GM12878 (cell line): Measurements from ENCODE around the gene LRP1B. TPM values are rescaled to one million over a fixed set of nuclear protein-coding genes. Genes with fewer than 3 reads are reported as not detected.

Source experiments
- ATAC-seq: fragments of 200-7000 bp; cut with Tn5 transposase; 3 replicates; pipeline ENCODE4 v1.9.1; 2020; ENCODE audit warnings: mild to moderate bottlenecking, moderate library complexity
- BruUV-seq: library from RNA; stranded (reverse); fragments of 400-500 nt; replicated peaks from 2 replicates; lab custom pipeline; 2021; lab: Mats Ljungman, UMichigan
- CTCF ChIA-PET: fragments of 300-600 bp; sonication (Branson Sonifier 250); formaldehyde crosslinking; extraction: SDS; loops from one replicate; lab custom pipeline; 2021; ENCODE audit warnings: inconsistent platforms; lab: Yijun Ruan, JAX
- POLR2A ChIA-PET: fragments of 350-600 bp; formaldehyde crosslinking; extraction: SDS; loops from one replicate; lab custom pipeline; 2021; ENCODE audit warnings: inconsistent platforms; lab: Charles Lee
- RAD21 ChIA-PET: fragments of 300-600 bp; sonication (Branson Sonifier 250); formaldehyde crosslinking; loops from one replicate; lab custom pipeline; 2023; ENCODE audit warnings: antibody characterized with exemption; ENCODE audit not compliant: unreplicated experiment; lab: Charles Lee
- SMC1A ChIA-PET: fragments of 300-600 bp; sonication (Branson Sonifier 250); formaldehyde crosslinking; loops from one replicate; lab custom pipeline; 2023; ENCODE audit not compliant: unreplicated experiment, uncharacterized antibody; lab: Charles Lee
- DNase-seq: peaks from one replicate; pipeline ENCODE4 v3.0.0-alpha.2; 2011; ENCODE audit warnings: low read depth, low spot score
- FAIRE-seq: peaks from 3 replicates; lab custom pipeline; 2011; peaks lifted over from hg19 to GRCh38; lab: Jason Lieb, UNC
- H2AFZ ChIP-seq: 2 replicates; pipeline ENCODE4 v1.6.0; 2011; ENCODE audit warnings: low read depth, low read length, control low read depth; ENCODE audit not compliant: control insufficient read depth
- H3K27ac ChIP-seq: 2 replicates; pipeline ENCODE4 v1.5.1; 2011; ENCODE audit warnings: control low read depth; ENCODE audit not compliant: control insufficient read depth, insufficient read depth
- H3K27me3 ChIP-seq, 2 experiments: replicated peaks in 1 of 2; 2 replicates each; pipeline versions ENCODE4 v1.6.0 to v1.6.1; 2011; ENCODE audit warnings: low read length in 1 of 2; ENCODE audit not compliant: control insufficient read depth in 2 of 2, insufficient read depth in 2 of 2
- H3K36me3 ChIP-seq, 2 experiments: 2 replicates each; pipeline ENCODE4 v1.5.1; 2011; ENCODE audit warnings: low read length in 1 of 2; ENCODE audit not compliant: control insufficient read depth in 2 of 2, insufficient read depth in 2 of 2
- H3K4me1 ChIP-seq: 2 replicates; pipeline ENCODE4 v1.6.1; 2011; ENCODE audit warnings: mild to moderate bottlenecking, low read length, moderate library complexity, mixed read lengths; ENCODE audit not compliant: control insufficient read depth, insufficient read depth
- H3K4me2 ChIP-seq: 2 replicates; pipeline ENCODE4 v1.6.0; 2011; ENCODE audit warnings: control low read depth; ENCODE audit not compliant: control insufficient read depth, insufficient read depth
- H3K4me3 ChIP-seq: fragments of 200-600 bp; sonication (generic); 2 replicates; pipeline ENCODE4 v1.5.1; 2016
- H3K79me2 ChIP-seq: 2 replicates; pipeline ENCODE4 v1.6.0; 2011; ENCODE audit warnings: low read length; ENCODE audit not compliant: control insufficient read depth, insufficient read depth
- H3K9ac ChIP-seq: 2 replicates; pipeline ENCODE4 v1.8.0; 2011; ENCODE audit warnings: low read length, control low read depth, mixed read lengths; ENCODE audit not compliant: control insufficient read depth, insufficient read depth
- H3K9me3 ChIP-seq: replicated peaks from 3 replicates; pipeline ENCODE4 v1.5.1; 2011; ENCODE audit warnings: mild to moderate bottlenecking, low read length; ENCODE audit not compliant: control insufficient read depth, insufficient read depth
- H4K20me1 ChIP-seq: 2 replicates; pipeline ENCODE4 v1.6.0; 2011; ENCODE audit not compliant: control insufficient read depth, insufficient read depth
- ASH2L ChIP-seq: fragments of 300-600, 200-600 bp; sonication (generic); IDR thresholded peaks from 2 replicates; pipeline ENCODE4 v1.6.1; 2017; ENCODE audit warnings: low read depth, mild to moderate bottlenecking, borderline replicate concordance
- ATF7 ChIP-seq: fragments of 450-650 bp; IDR thresholded peaks from 2 replicates; pipeline ENCODE4 v1.6.1; 2016; ENCODE audit warnings: low read depth, mild to moderate bottlenecking
- BMI1 ChIP-seq: fragments of 450-650 bp; IDR thresholded peaks from 2 replicates; pipeline ENCODE4 v1.6.1; 2016; ENCODE audit warnings: mild to moderate bottlenecking, moderate library complexity, borderline replicate concordance
- CBX3 ChIP-seq: fragments of 200-600 bp; sonication (generic); IDR thresholded peaks from 2 replicates; pipeline ENCODE4 v1.6.1; 2016; ENCODE audit warnings: low read depth, borderline replicate concordance
- CHD2 ChIP-seq: IDR thresholded peaks from 2 replicates; pipeline ENCODE4 v1.6.1; 2011; ENCODE audit warnings: low read depth, low read length, improper control_type of control experiment, borderline replicate concordance
- EP300 ChIP-seq, 2 experiments: fragments of 150-350 bp in 1 of 2; IDR thresholded peaks; 2 replicates each; pipeline ENCODE4 v1.6.1; 2011 to 2012; ENCODE audit warnings: low read depth in 2 of 2, low read length in 2 of 2, borderline replicate concordance in 1 of 2, improper control_type of control experiment in 1 of 2, inconsistent platforms in 1 of 2; ENCODE audit not compliant: control insufficient read depth in 1 of 2
- ETV6 ChIP-seq, 2 experiments: fragments of 450-650 bp in 1 of 2; IDR thresholded peaks in 1 of 2; conservative IDR thresholded peaks in 1 of 2; 2 replicates each; pipeline ENCODE4 v1.6.1; 2014; ENCODE audit warnings: antibody characterized with exemption in 1 of 2, borderline replicate concordance in 1 of 2, low read depth in 1 of 2, mild to moderate bottlenecking in 1 of 2, moderate library complexity in 1 of 2
- FOXK2 ChIP-seq: fragments of 450-650 bp; IDR thresholded peaks from 2 replicates; pipeline ENCODE4 v1.6.1; 2017; ENCODE audit warnings: mild to moderate bottlenecking, moderate library complexity
- JUND ChIP-seq: IDR thresholded peaks from 2 replicates; pipeline ENCODE4 v1.6.1; 2012; ENCODE audit warnings: low read depth, mild to moderate bottlenecking, low read length, improper control_type of control experiment, moderate library complexity
- LARP7 ChIP-seq: fragments of 450-650 bp; IDR thresholded peaks from 2 replicates; pipeline ENCODE4 v1.6.1; 2017; ENCODE audit warnings: mild to moderate bottlenecking
- RAD21 ChIP-seq: IDR thresholded peaks from 2 replicates; pipeline ENCODE4 v1.6.1; 2011; ENCODE audit warnings: mild to moderate bottlenecking, low read depth, low read length, moderate library complexity; ENCODE audit not compliant: insufficient read depth
- RFX5 ChIP-seq: IDR thresholded peaks from 2 replicates; pipeline ENCODE4 v1.6.1; 2011; ENCODE audit warnings: low read depth, low read length, improper control_type of control experiment
- SMAD1 ChIP-seq: fragments of 450-650 bp; IDR thresholded peaks from 2 replicates; pipeline ENCODE4 v1.6.1; 2018; ENCODE audit warnings: mild to moderate bottlenecking, low read depth; ENCODE audit not compliant: partially characterized antibody
- SREBF1 ChIP-seq: IDR thresholded peaks from 2 replicates; pipeline ENCODE4 v1.6.1; 2012; ENCODE audit warnings: mild to moderate bottlenecking, low read length
- YY1 ChIP-seq: IDR thresholded peaks from 2 replicates; pipeline ENCODE4 v1.6.1; 2011; ENCODE audit warnings: low read depth, mild to moderate bottlenecking, low read length
- ZNF274 ChIP-seq: IDR thresholded peaks from one replicate; pipeline ENCODE4 v1.8.0; 2011; ENCODE audit not compliant: insufficient read length, insufficient read depth
- ZSCAN29 ChIP-seq: fragments of 450-650 bp; IDR thresholded peaks from 2 replicates; pipeline ENCODE4 v1.6.1; 2017; ENCODE audit warnings: mild to moderate bottlenecking, moderate library complexity
- WGBS: methylation state at CpG from one replicate; pipeline ENCODE4 v1.1.6; 2016; ENCODE audit warnings: low lambda C conversion rate; ENCODE audit not compliant: insufficient replicate concordance, insufficient coverage; ENCODE audit errors: missing lambda C conversion rate; 5-methylcytosine and 5-hydroxymethylcytosine counted together
- in situ Hi-C: fragments of 300-500 bp; cut with MboI; formaldehyde crosslinking; loops from 9 replicates; pipeline ENCODE4 v1.14.3; 2018; ENCODE audit warnings: mixed read lengths
- intact Hi-C: fragments of 100-400 bp; cut with micrococcal nuclease; formaldehyde crosslinking; loops from one replicate; pipeline ENCODE4 v1.14.2; 2022; ENCODE audit not compliant: unreplicated experiment
- polyA plus RNA-seq, 11 experiments: library from polyadenylated mRNA; depleted of rRNA in 4 of 11; unstranded in 6 of 11; stranded (reverse) in 5 of 11; fragments of >200 nt; fragmentation: Nextera tagmentation in 4 of 11; fragmentation: Illumina TruSeq in 1 of 11; extraction: Ambion mirVana in 4 of 11; extraction: Trizol in 1 of 11; gene quantifications; 1 replicate in 1 of 11; 2 replicates in 10 of 11; pipeline versions ENCODE4 v1.2.1 to v1.2.3, GENCODE V29; 2011 to 2016; ENCODE audit warnings: inconsistent platforms in 2 of 11, missing spikeins in 2 of 11, low read depth in 1 of 11
- total RNA-seq, 4 experiments: library from RNA; depleted of rRNA in 3 of 4; stranded (reverse); fragments of >200 nt in 3 of 4; fragmentation: Illumina TruSeq in 1 of 4; extraction: Trizol in 1 of 4; gene quantifications; 2 replicates each; pipeline versions ENCODE4 v1.2.1 to v1.2.3, GENCODE V29; 2013 to 2021
- TF ChIP-seq, protein P1 (sequence below): fragments of 450-650 bp; formaldehyde crosslinking; IDR thresholded peaks from 2 replicates; pipeline ENCODE4 v1.5.0; 2022; ENCODE audit warnings: mild to moderate bottlenecking, missing genetic modification characterization
- TF ChIP-seq, protein P2 (sequence below): fragments of 450-650 bp; IDR thresholded peaks from 2 replicates; pipeline ENCODE4 v1.6.1; 2017; ENCODE audit warnings: antibody characterized with exemption, mild to moderate bottlenecking, moderate library complexity

The LRP1B gene
- total and polyA plus RNA-seq, 10 of the 15 experiments (the other 5 are each of a cell fraction or from before 2014, with no cell fraction given) = under 0.01 to 0.06 (median 0.03) TPM; not detected in 5

DNA sequence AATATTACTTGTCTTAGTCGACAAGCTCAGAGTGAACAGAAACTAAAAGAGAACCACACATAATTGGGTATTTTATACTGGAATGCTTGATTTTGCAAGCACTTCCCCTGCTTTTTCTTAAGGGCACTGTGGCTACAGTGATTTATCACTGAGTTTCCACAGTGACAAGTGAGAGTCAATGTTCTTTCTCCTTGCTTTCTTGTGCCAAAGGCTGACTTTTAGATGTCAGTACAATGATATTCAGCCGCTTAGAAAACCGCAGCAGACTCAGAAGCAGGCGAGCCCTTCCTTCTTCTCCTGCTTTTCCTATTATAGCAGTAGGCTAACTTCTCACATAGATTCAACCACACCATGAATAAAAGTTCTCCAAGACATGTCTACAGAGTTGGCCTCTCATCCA lies 1747.0 kb downstream of the LRP1B start:
- Histone ChIP-seq H3K9me3 (no peaks in the 10 kb centered on the region), H3K4me1 (no peaks in the 10 kb centered on the region), H4K20me1 (no peaks in the 10 kb centered on the region), H3K27ac (no peak overlapping the region), H3K9ac (no peak overlapping the region), H3K79me2 (no peaks in the 10 kb centered on the region), H3K36me3 (no peaks in the 10 kb centered on the region), H3K4me2 (no peak overlapping the region), H2AFZ (no peak overlapping the region), H3K27me3 (no peaks in the 10 kb centered on the region), H3K4me3 (no peak overlapping the region)
- no peak for ATAC-seq
- RAD21 ChIA-PET = no interaction called here
- BruUV-seq = no TSS peak
- WGBS = 9% methylated on average over 4 of the region's 4 CpGs
- no peak for FAIRE-seq
- in situ Hi-C loops = no loop called here
- intact Hi-C loops = no loop called here
- no peak for DNase-seq
- SMC1A ChIA-PET = no interaction called here
- CTCF ChIA-PET = no interaction called here
- POLR2A ChIA-PET = no interaction called here
- TF ChIP-seq LARP7 (no peak), SREBF1 (no peak), ETV6 (conservative IDR thresholded peaks at IDR 0.05 in 1 of 2, IDR thresholded peaks at IDR 0.05 in 1 of 2; ENCODE audit: borderline replicate concordance in 1 of 2, low read depth in 1 of 2) (no peak), FOXK2 (no peak), ZSCAN29 (no peak), EP300 (IDR thresholded peaks at IDR 0.05; ENCODE audit: borderline replicate concordance in 1 of 2, control insufficient read depth in 1 of 2, low read depth in 2 of 2, low read length in 2 of 2) (no peak), YY1 (no peak), RAD21 (no peak), RFX5 (no peak), BMI1 (no peak), CBX3 (no peak), ASH2L (no peak), ZNF274 (no peak), SMAD1 (no peak), ATF7 (no peak), JUND (no peak), CHD2 (no peak)
- TF ChIP-seq, protein P1, sequence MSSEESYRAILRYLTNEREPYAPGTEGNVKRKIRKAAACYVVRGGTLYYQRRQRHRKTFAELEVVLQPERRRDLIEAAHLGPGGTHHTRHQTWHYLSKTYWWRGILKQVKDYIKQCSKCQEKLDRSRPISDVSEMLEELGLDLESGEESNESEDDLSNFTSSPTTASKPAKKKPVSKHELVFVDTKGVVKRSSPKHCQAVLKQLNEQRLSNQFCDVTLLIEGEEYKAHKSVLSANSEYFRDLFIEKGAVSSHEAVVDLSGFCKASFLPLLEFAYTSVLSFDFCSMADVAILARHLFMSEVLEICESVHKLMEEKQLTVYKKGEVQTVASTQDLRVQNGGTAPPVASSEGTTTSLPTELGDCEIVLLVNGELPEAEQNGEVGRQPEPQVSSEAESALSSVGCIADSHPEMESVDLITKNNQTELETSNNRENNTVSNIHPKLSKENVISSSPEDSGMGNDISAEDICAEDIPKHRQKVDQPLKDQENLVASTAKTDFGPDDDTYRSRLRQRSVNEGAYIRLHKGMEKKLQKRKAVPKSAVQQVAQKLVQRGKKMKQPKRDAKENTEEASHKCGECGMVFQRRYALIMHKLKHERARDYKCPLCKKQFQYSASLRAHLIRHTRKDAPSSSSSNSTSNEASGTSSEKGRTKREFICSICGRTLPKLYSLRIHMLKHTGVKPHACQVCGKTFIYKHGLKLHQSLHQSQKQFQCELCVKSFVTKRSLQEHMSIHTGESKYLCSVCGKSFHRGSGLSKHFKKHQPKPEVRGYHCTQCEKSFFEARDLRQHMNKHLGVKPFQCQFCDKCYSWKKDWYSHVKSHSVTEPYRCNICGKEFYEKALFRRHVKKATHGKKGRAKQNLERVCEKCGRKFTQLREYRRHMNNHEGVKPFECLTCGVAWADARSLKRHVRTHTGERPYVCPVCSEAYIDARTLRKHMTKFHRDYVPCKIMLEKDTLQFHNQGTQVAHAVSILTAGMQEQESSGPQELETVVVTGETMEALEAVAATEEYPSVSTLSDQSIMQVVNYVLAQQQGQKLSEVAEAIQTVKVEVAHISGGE (CRISPR knock-in tag) = no peak
- TF ChIP-seq, protein P2, sequence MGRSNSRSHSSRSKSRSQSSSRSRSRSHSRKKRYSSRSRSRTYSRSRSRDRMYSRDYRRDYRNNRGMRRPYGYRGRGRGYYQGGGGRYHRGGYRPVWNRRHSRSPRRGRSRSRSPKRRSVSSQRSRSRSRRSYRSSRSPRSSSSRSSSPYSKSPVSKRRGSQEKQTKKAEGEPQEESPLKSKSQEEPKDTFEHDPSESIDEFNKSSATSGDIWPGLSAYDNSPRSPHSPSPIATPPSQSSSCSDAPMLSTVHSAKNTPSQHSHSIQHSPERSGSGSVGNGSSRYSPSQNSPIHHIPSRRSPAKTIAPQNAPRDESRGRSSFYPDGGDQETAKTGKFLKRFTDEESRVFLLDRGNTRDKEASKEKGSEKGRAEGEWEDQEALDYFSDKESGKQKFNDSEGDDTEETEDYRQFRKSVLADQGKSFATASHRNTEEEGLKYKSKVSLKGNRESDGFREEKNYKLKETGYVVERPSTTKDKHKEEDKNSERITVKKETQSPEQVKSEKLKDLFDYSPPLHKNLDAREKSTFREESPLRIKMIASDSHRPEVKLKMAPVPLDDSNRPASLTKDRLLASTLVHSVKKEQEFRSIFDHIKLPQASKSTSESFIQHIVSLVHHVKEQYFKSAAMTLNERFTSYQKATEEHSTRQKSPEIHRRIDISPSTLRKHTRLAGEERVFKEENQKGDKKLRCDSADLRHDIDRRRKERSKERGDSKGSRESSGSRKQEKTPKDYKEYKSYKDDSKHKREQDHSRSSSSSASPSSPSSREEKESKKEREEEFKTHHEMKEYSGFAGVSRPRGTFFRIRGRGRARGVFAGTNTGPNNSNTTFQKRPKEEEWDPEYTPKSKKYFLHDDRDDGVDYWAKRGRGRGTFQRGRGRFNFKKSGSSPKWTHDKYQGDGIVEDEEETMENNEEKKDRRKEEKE = no peak
